LNCAP (cell line): ENCODE results near the gene PLEKHA1.

Source experiments
- CTCF ChIP-seq: fragments of 450-650 bp; IDR thresholded peaks from 2 replicates; pipeline ENCODE4 v1.5.1; 2017; ENCODE audit warnings: mild to moderate bottlenecking

Gene PLEKHA1

GRCh38 chr10:122449153-122449552, 74.6 kb downstream of the PLEKHA1 start:
- TF ChIP-seq CTCF, result no peak

GRCh38 chr10:122450353-122450990, 76.0 kb downstream of the PLEKHA1 start:
- TF ChIP-seq CTCF, result no peak

GRCh38 chr10:122454071-122454470, 79.6 kb downstream of the PLEKHA1 start:
- TF ChIP-seq CTCF, result no peak

GRCh38 chr10:122454603-122455080, 80.1 kb downstream of the PLEKHA1 start, which contains the start of gene ARMS2:
TSS of gene ARMS2 (plus strand) at chr10:122454653. CDS start at chr10:122454728, 75 bp downstream.
- no peak for TF ChIP-seq CTCF

DNA sequence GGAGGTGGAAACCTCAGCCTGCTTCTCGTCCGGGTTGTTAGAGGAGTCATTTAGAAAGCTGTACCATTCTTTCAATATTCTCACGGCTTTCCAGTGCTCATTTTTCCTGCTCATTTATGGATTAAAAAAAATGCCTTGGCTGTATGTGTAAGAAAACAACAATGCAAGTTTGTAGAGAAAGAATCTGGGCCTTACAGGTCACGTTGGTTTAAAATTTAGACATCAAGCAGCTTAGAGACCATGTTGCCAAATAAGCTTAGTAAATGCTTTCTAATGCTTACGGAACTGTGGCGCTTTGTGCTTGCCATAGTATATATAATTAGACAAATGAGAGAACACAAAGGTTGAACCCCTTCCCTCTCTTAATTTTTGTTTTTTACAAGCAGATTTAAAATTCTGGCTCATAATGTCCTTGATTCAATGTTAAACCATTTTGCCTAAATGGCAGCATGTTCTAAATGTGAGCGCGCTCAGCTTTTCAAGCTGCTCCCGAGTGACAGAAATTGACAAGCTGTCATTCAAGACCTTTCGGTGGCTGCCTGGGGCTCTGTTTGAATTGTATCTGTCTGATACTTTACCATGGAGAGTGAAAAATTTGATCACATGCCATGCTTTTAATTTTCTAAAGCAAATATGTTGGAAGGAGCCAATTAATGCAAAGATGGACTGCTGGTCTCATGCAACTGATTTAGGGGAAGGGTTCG, 81.0 kb downstream of the PLEKHA1 start:
- no peak for TF ChIP-seq CTCF

- TF ChIP-seq CTCF, result no peak
Observed at GRCh38 chr10:122457934-122458333, 83.4 kb downstream of the PLEKHA1 start.

GRCh38 chr10:122458693-122459092, 84.2 kb downstream of the PLEKHA1 start:
- no peak for TF ChIP-seq CTCF
